PC-3 (cell line): Measurements from ENCODE around the gene DLG2.

Experiments
- EZH2 ChIP-seq: fragments of 300-600 bp; sonication (generic); IDR thresholded peaks from one replicate; pipeline ENCODE4 v1.6.1; 2017; ENCODE audit warnings: antibody characterized with exemption, mild to moderate bottlenecking, low read length; ENCODE audit not compliant: unreplicated experiment
- TF ChIP-seq, protein P1 (sequence below): fragments of 300-600 bp; sonication (generic); conservative IDR thresholded peaks from 2 replicates; pipeline ENCODE4 v1.5.1; 2017; ENCODE audit warnings: antibody characterized with exemption, low read depth, mild to moderate bottlenecking, low read length

DNA sequence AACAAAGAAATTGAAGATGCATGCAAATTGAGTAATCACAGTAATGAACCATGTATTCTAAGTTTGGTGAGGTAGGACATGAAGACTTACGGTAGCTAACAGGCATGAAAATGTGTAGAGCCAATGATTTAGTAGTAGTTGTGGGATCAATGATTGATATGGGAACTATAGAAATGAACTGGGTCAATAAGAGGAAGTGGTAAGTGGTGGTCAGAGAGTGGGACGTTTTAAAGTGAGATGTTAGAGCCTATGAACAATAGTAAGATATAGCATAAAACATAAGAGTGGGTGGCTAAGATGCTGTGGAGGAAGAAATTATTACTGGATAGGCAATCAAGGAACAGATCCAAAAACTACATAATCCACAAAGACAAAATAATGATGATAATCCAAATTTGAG is 45.0 kb downstream of the DLG2 start:
- TF ChIP-seq, protein P1, sequence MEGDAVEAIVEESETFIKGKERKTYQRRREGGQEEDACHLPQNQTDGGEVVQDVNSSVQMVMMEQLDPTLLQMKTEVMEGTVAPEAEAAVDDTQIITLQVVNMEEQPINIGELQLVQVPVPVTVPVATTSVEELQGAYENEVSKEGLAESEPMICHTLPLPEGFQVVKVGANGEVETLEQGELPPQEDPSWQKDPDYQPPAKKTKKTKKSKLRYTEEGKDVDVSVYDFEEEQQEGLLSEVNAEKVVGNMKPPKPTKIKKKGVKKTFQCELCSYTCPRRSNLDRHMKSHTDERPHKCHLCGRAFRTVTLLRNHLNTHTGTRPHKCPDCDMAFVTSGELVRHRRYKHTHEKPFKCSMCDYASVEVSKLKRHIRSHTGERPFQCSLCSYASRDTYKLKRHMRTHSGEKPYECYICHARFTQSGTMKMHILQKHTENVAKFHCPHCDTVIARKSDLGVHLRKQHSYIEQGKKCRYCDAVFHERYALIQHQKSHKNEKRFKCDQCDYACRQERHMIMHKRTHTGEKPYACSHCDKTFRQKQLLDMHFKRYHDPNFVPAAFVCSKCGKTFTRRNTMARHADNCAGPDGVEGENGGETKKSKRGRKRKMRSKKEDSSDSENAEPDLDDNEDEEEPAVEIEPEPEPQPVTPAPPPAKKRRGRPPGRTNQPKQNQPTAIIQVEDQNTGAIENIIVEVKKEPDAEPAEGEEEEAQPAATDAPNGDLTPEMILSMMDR, result no peak
- TF ChIP-seq EZH2, result no peak
